Measurements from ENCODE around the gene SPINK6.

Gene SPINK6

GRCh38 chr5:148176480-148176879 lies 26.4 kb upstream of the SPINK6 start:
- Histone ChIP-seq H3K27me3 (ENCODE audit: insufficient read depth, insufficient read length) (no peaks in the 10 kb centered on the region), H3K36me3 (ENCODE audit: insufficient read depth, insufficient read length, low read length) (no peaks in the 10 kb centered on the region), H3K4me1 (ENCODE audit: insufficient read depth, insufficient read length) (no peaks in the 10 kb centered on the region), H3K9me3 (ENCODE audit: insufficient read depth, low read length) (no peaks in the 10 kb centered on the region), H3K4me3 (ENCODE audit: insufficient read length, low read depth) (no peak overlapping the region), H3K9ac (ENCODE audit: insufficient read length, low read depth) (no peak overlapping the region)
- DNase-seq (ENCODE audit: low read depth, low spot score) = no peak
- TF ChIP-seq ZNF274 (IDR thresholded peaks at IDR 0.05; ENCODE audit: low read depth, low read length) (no peak), YY1 (IDR thresholded peaks at IDR 0.05; ENCODE audit: insufficient read depth, insufficient read length) (no peak), SUZ12 (IDR thresholded peaks at IDR 0.05; ENCODE audit: extremely low read depth, insufficient read depth, insufficient read length) (no peak)

- H3K9ac ChIP-seq (ENCODE audit: insufficient read length, low read depth) = no peak overlapping the region
- H3K27me3 ChIP-seq (ENCODE audit: insufficient read depth, insufficient read length) = no peaks in the 10 kb centered on the region
- no peak for DNase-seq (ENCODE audit: low read depth, low spot score)
- no peaks in the 10 kb centered on the region for H3K9me3 ChIP-seq (ENCODE audit: insufficient read depth, low read length)
- no peaks in the 10 kb centered on the region for H3K4me1 ChIP-seq (ENCODE audit: insufficient read depth, insufficient read length)
- no peak for TF ChIP-seq ZNF274 (IDR thresholded peaks at IDR 0.05; ENCODE audit: low read depth, low read length)
- TF ChIP-seq SUZ12 (IDR thresholded peaks at IDR 0.05; ENCODE audit: extremely low read depth, insufficient read depth, insufficient read length) = no peak
- no peak for TF ChIP-seq YY1 (IDR thresholded peaks at IDR 0.05; ENCODE audit: insufficient read depth, insufficient read length)
- H3K36me3 ChIP-seq (ENCODE audit: insufficient read depth, insufficient read length, low read length) = no peaks in the 10 kb centered on the region
- H3K4me3 ChIP-seq (ENCODE audit: insufficient read length, low read depth) = no peak overlapping the region
These were observed 25.6 kb upstream of the SPINK6 start for GRCh38 chr5:148177207-148177606.

- Histone ChIP-seq H3K4me3 (ENCODE audit: insufficient read length, low read depth) (no peak overlapping the region), H3K4me1 (ENCODE audit: insufficient read depth, insufficient read length) (no peaks in the 10 kb centered on the region), H3K36me3 (ENCODE audit: insufficient read depth, insufficient read length, low read length) (no peaks in the 10 kb centered on the region), H3K9me3 (ENCODE audit: insufficient read depth, low read length) (no peaks in the 10 kb centered on the region), H3K27me3 (ENCODE audit: insufficient read depth, insufficient read length) (no peaks in the 10 kb centered on the region), H3K9ac (ENCODE audit: insufficient read length, low read depth) (no peak overlapping the region)
- TF ChIP-seq SUZ12 (IDR thresholded peaks at IDR 0.05; ENCODE audit: extremely low read depth, insufficient read depth, insufficient read length) (no peak), ZNF274 (IDR thresholded peaks at IDR 0.05; ENCODE audit: low read depth, low read length) (no peak), YY1 (IDR thresholded peaks at IDR 0.05; ENCODE audit: insufficient read depth, insufficient read length) (no peak)
- DNase-seq (ENCODE audit: low read depth, low spot score) = peak; percentile 16
These were observed 23.5 kb upstream of the SPINK6 start for GRCh38 chr5:148179234-148179824.

GRCh38 chr5:148186248-148187003 lies 16.4 kb upstream of the SPINK6 start:
- Histone ChIP-seq H3K36me3 (ENCODE audit: insufficient read depth, insufficient read length, low read length) (no peaks in the 10 kb centered on the region), H3K4me1 (ENCODE audit: insufficient read depth, insufficient read length) (no peaks in the 10 kb centered on the region), H3K27me3 (ENCODE audit: insufficient read depth, insufficient read length) (no peaks in the 10 kb centered on the region), H3K9me3 (ENCODE audit: insufficient read depth, low read length) (no peaks in the 10 kb centered on the region), H3K9ac (ENCODE audit: insufficient read length, low read depth) (no peak overlapping the region), H3K4me3 (ENCODE audit: insufficient read length, low read depth) (no peak overlapping the region)
- TF ChIP-seq SUZ12 (IDR thresholded peaks at IDR 0.05; ENCODE audit: extremely low read depth, insufficient read depth, insufficient read length) (no peak), ZNF274 (IDR thresholded peaks at IDR 0.05; ENCODE audit: low read depth, low read length) (no peak), YY1 (IDR thresholded peaks at IDR 0.05; ENCODE audit: insufficient read depth, insufficient read length) (no peak)
- no peak for DNase-seq (ENCODE audit: low read depth, low spot score)

- no peaks in the 10 kb centered on the region for H3K4me1 ChIP-seq (ENCODE audit: insufficient read depth, insufficient read length)
- no peak overlapping the region for H3K9ac ChIP-seq (ENCODE audit: insufficient read length, low read depth)
- no peaks in the 10 kb centered on the region for H3K36me3 ChIP-seq (ENCODE audit: insufficient read depth, insufficient read length, low read length)
- no peaks in the 10 kb centered on the region for H3K27me3 ChIP-seq (ENCODE audit: insufficient read depth, insufficient read length)
- H3K9me3 ChIP-seq (ENCODE audit: insufficient read depth, low read length) = no peaks in the 10 kb centered on the region
- TF ChIP-seq YY1 (IDR thresholded peaks at IDR 0.05; ENCODE audit: insufficient read depth, insufficient read length) = no peak
- no peak overlapping the region for H3K4me3 ChIP-seq (ENCODE audit: insufficient read length, low read depth)
- no peak for DNase-seq (ENCODE audit: low read depth, low spot score)
These were observed 11.8 kb upstream of the SPINK6 start for GRCh38 chr5:148191010-148191409.

GRCh38 chr5:148193202-148193601 lies 9.6 kb upstream of the SPINK6 start:
- TF ChIP-seq YY1 (IDR thresholded peaks at IDR 0.05; ENCODE audit: insufficient read depth, insufficient read length) (no peak), SUZ12 (IDR thresholded peaks at IDR 0.05; ENCODE audit: extremely low read depth, insufficient read depth, insufficient read length) (no peak), ZNF274 (IDR thresholded peaks at IDR 0.05; ENCODE audit: low read depth, low read length) (no peak)
- DNase-seq (ENCODE audit: low read depth, low spot score) = no peak
- Histone ChIP-seq H3K4me1 (ENCODE audit: insufficient read depth, insufficient read length) (no peaks in the 10 kb centered on the region), H3K4me3 (ENCODE audit: insufficient read length, low read depth) (no peak overlapping the region), H3K36me3 (ENCODE audit: insufficient read depth, insufficient read length, low read length) (no peaks in the 10 kb centered on the region), H3K9me3 (ENCODE audit: insufficient read depth, low read length) (no peaks in the 10 kb centered on the region), H3K27me3 (ENCODE audit: insufficient read depth, insufficient read length) (no peaks in the 10 kb centered on the region), H3K9ac (ENCODE audit: insufficient read length, low read depth) (no peak overlapping the region)

- H3K9me3 ChIP-seq (ENCODE audit: insufficient read depth, low read length) = no peaks in the 10 kb centered on the region
- H3K36me3 ChIP-seq (ENCODE audit: insufficient read depth, insufficient read length, low read length) = no peaks in the 10 kb centered on the region
- no peak for TF ChIP-seq SUZ12 (IDR thresholded peaks at IDR 0.05; ENCODE audit: extremely low read depth, insufficient read depth, insufficient read length)
- TF ChIP-seq YY1 (IDR thresholded peaks at IDR 0.05; ENCODE audit: insufficient read depth, insufficient read length) = no peak
- no peak for TF ChIP-seq ZNF274 (IDR thresholded peaks at IDR 0.05; ENCODE audit: low read depth, low read length)
- DNase-seq (ENCODE audit: low read depth, low spot score) = no peak
- H3K4me1 ChIP-seq (ENCODE audit: insufficient read depth, insufficient read length) = no peaks in the 10 kb centered on the region
- no peaks in the 10 kb centered on the region for H3K27me3 ChIP-seq (ENCODE audit: insufficient read depth, insufficient read length)
- H3K4me3 ChIP-seq (ENCODE audit: insufficient read length, low read depth) = no peak overlapping the region
- no peak overlapping the region for H3K9ac ChIP-seq (ENCODE audit: insufficient read length, low read depth)
These were observed 1.7 kb upstream of the SPINK6 start for GRCh38 chr5:148201151-148201550.

Measured in NT2/D1 (cell line).